Measurements from ENCODE around the gene PKD2. TPM values are rescaled to one million over a fixed set of nuclear protein-coding genes. Genes with fewer than 3 reads are reported as not detected.

Gene PKD2
- total RNA-seq, 4 donors from 2014 or later, result 10.8 to 36.7 (median 18.2) TPM

- TF ChIP-seq POLR2AphosphoS5 (IDR thresholded peaks at IDR 0.05) (no peak), POLR2A (IDR thresholded peaks at IDR 0.05) (no peak), CTCF (IDR thresholded peaks at IDR 0.05) (no peak), EP300 (IDR thresholded peaks at IDR 0.05) (no peak)
- Histone ChIP-seq H3K36me3 (no peaks in the 10 kb centered on the region), H3K9me3 (no peaks in the 10 kb centered on the region), H3K27ac (no peak within 1 kb of the TSS), H3K4me1 (no peaks in the 10 kb centered on the region), H3K27me3 (peaks cover 6% of the 10 kb centered on the region), H3K4me3 (no peak within 1 kb of the TSS)
- DNase-seq (ENCODE audit: low spot score in 2 of 2), result no peak
- 24% methylated on average over 8 of the region's 8 CpGs for whole genome bisulfite sequencing
These were observed 32.0 kb upstream of the PKD2 start, which contains the start of gene SPP1 for GRCh38 chr4:87975466-87975865. SPP1 (plus strand) TSS chr4:87975714; CDS start chr4:87976896, 1,182 bp downstream.

- H3K36me3 ChIP-seq, result no peaks in the 10 kb centered on the region
These were observed 29.7 kb upstream of the PKD2 start for GRCh38 chr4:87977521-87978278.

GRCh38 chr4:87978681-87979080 lies 28.8 kb upstream of the PKD2 start:
- H3K27ac ChIP-seq, result no peak overlapping the region
- H3K27me3 ChIP-seq, result peaks cover 6% of the 10 kb centered on the region
- H3K36me3 ChIP-seq, result no peaks in the 10 kb centered on the region
- no peak for DNase-seq (ENCODE audit: low spot score in 2 of 2)
- H3K9me3 ChIP-seq, result no peaks in the 10 kb centered on the region
- no peaks in the 10 kb centered on the region for H3K4me1 ChIP-seq
- no peak for TF ChIP-seq POLR2A (IDR thresholded peaks at IDR 0.05)
- TF ChIP-seq EP300 (IDR thresholded peaks at IDR 0.05), result no peak
- no peak for TF ChIP-seq POLR2AphosphoS5 (IDR thresholded peaks at IDR 0.05)
- no peak for TF ChIP-seq CTCF (IDR thresholded peaks at IDR 0.05)
- H3K4me3 ChIP-seq, result no peak overlapping the region
- WGBS, result 100% methylated on average over 1 of the region's 1 CpG

More at GRCh38 chr4:87977521-87978278, 29.7 kb upstream of the PKD2 start:
- WGBS, result 84% methylated on average over 5 of the region's 5 CpGs
- no peaks in the 10 kb centered on the region for H3K4me1 ChIP-seq
- H3K9me3 ChIP-seq, result no peaks in the 10 kb centered on the region
- TF ChIP-seq POLR2A (IDR thresholded peaks at IDR 0.05) (no peak), POLR2AphosphoS5 (IDR thresholded peaks at IDR 0.05) (no peak), CTCF (IDR thresholded peaks at IDR 0.05) (no peak), EP300 (IDR thresholded peaks at IDR 0.05) (no peak)
- H3K27me3 ChIP-seq, result peaks cover 6% of the 10 kb centered on the region
- no peak overlapping the region for H3K4me3 ChIP-seq
- DNase-seq (ENCODE audit: low spot score in 2 of 2), result no peak
- H3K27ac ChIP-seq, result no peak overlapping the region

GRCh38 chr4:87979810-87980209 lies 27.6 kb upstream of the PKD2 start:
- H3K27ac ChIP-seq, result no peak overlapping the region
- no peak overlapping the region for H3K4me3 ChIP-seq
- no peaks in the 10 kb centered on the region for H3K36me3 ChIP-seq
- TF ChIP-seq CTCF (IDR thresholded peaks at IDR 0.05) (no peak), POLR2AphosphoS5 (IDR thresholded peaks at IDR 0.05) (no peak), EP300 (IDR thresholded peaks at IDR 0.05) (no peak), POLR2A (IDR thresholded peaks at IDR 0.05) (no peak)
- peaks cover 6% of the 10 kb centered on the region for H3K27me3 ChIP-seq
- no peaks in the 10 kb centered on the region for H3K4me1 ChIP-seq
- no peak for DNase-seq (ENCODE audit: low spot score in 2 of 2)
- no peaks in the 10 kb centered on the region for H3K9me3 ChIP-seq
- WGBS, result 93% methylated on average over 1 of the region's 1 CpG

GRCh38 chr4:87981486-87981885 lies 25.9 kb upstream of the PKD2 start:
- H3K27ac ChIP-seq, result no peak overlapping the region
- no peak for DNase-seq (ENCODE audit: low spot score in 2 of 2)
- H3K27me3 ChIP-seq, result no peaks in the 10 kb centered on the region
- no peaks in the 10 kb centered on the region for H3K4me1 ChIP-seq
- H3K9me3 ChIP-seq, result no peaks in the 10 kb centered on the region
- H3K36me3 ChIP-seq, result no peaks in the 10 kb centered on the region
- H3K4me3 ChIP-seq, result no peak overlapping the region
- whole genome bisulfite sequencing, result 95% methylated on average over 8 of the region's 8 CpGs
- no peak for TF ChIP-seq CTCF (IDR thresholded peaks at IDR 0.05)
- no peak for TF ChIP-seq POLR2A (IDR thresholded peaks at IDR 0.05)
- no peak for TF ChIP-seq POLR2AphosphoS5 (IDR thresholded peaks at IDR 0.05)
- no peak for TF ChIP-seq EP300 (IDR thresholded peaks at IDR 0.05)
